ENCODE data around the gene PRSS36.

DNA sequence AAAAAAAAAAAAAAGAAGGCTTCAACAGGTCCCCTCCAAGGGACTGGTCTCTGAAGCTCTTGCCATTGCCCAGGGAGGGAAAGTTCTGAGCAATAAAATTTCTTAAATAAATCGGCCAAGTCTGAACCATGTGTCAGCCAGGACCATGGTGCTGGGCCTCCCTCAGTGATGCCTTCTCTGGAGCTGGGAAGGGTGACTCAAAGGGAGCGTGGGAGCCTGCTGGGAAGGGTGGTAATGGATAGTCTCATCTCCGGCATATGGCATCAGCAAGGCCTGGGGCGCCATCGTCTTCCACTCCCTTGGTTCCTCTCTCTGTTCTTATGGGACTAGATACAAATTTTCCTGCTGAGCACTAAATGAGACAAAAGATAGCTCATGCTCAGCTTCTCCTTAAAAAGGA, 57.5 kb downstream of the PRSS36 start:
- TF ChIP-seq CTBP1 (IDR thresholded peaks at IDR 0.05; ENCODE audit: borderline replicate concordance) (no peak), FOXA1 (IDR thresholded peaks at IDR 0.05) (no peak), SP1 (IDR thresholded peaks at IDR 0.05) (no peak)
